ENCODE results near the gene CRIP3.

The CRIP3 gene

DNA sequence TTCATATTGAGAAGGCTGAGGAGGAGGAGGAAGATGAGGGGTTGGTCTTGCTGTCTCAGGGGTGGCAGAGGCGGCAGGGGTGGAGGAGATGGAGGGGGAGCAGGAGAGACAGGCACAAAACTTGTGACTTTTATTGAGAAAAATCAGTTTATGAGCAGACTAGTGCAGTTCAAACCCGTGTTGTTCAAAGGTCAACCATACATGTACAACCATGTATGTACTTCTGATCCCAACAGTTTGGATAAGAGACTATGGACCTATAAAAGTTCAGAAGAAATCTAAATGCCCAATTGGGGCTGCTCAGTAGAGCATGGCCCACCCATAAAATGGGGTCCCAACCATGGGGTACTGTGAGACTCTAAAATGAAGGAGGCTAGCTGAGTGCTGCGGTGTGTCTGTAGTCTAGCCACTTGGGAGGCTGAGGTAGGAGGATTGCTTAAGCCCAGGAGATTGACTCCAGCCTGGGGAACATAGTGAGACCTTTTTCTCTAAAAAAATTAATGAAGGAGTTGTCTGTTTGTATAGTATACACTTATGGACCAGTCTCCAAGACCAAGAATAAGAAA lies 18.2 kb downstream of the CRIP3 start:
- no peak for DNase-seq (ENCODE audit: low read depth, low spot score)

DNA sequence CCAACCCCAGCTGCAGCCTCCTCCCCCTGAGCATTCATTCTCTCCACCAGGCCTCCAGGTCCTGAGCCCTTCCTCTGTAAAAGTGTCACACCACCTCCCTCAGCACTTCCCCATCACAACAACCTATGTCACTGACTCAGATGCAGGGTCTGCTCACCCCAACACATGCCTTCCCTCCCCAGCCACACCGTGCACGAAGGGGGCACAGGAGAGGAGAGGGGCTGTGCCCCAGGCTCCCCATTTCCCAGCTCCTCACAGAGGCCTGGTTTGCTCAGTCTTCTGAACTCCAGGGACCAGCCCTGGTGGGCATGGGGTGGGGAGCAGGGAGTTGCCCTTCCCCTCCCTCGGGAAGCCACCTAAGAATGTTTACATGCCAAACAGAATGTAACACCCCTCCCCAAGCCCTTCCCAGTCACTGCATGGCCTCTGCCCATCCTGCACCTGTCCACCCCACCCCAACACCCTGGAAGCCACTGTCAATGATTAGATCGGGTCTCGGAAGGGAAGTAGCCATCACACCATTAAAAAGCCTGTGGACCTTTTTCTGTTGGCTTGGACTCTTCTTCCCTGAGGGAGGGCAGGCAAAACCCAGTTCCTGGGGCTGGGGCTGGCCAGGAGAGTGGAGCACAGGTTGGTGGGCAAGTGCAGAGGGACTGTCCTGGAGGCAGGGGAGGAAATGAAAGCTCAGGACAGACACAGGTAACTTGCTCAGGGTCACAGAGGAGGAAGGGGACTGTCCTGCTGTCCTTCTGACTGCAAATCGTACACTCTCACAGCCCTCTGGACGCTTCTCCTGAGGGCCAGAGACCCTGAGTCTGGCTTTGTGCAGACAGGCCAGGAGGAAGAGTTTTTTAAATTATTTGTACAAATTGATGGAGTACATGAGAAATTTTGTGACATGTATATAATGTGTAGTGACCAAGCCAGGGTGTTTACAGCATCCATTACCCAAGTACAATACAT lies 20.6 kb downstream of the CRIP3 start:
- no peak for DNase-seq (ENCODE audit: low read depth, low spot score)

DNA sequence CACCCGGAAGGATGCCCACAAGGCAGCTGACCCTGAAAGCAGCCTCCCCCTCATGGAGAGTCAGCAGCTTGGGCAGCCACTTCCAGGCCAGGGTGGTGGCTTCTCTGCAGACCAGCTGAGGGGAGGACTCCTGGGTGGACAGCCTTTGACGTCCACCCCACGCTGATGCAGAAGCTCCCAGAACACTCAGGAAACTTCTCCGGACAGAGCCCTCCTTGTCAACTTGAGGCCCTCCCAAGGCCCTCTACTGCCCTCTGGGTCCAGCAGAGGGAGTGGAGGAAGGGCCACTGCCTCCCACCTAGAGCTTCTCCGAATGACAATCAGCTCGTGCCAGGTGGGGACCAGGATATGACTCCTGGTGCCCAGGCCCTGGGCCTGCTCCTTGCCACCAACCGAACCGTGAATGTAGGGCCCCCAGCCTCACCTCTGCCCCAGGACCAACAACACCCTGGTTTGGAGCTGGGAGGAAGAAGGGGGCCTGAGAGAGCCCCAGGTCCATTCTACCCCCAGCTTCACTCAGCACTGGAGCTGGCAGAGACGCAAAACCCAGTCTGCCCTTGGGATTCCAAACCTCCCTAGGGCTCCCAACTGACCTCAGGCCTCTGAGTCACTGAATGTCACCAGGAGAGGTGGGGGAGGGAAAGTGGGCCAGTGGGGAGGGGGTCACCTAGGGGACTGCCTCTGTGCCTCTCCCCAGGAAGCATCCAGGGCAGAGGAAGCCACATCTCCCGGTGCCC lies 21.5 kb downstream of the CRIP3 start:
- no peak for DNase-seq (ENCODE audit: low read depth, low spot score)

DNA sequence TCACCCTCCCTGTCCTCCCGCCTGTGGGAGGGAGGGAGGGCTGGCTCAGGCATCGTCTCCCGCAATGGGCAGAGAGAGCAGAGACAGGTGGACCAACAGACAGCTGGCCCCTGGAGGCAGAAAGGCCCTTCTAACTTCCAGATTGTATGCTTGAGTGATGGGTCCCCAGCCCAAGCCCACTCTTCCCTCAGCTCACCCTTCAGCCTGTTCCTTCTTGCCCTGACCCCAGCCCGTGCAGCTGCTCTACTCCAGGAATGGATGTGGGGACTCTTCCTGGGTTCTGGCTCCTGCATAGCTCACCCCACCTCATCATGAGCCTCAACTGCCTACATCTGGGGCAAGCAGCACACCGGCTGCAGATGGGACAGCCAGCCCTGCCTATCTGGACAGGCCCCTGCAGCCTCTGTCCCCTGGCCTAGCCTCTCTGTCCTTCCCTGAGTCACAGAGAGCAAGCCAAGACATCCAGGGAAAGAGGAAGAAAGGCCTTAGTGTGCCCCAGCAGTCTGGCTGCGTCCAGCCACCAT lies 22.1 kb downstream of the CRIP3 start:
- DNase-seq (ENCODE audit: low read depth, low spot score): no peak

DNA sequence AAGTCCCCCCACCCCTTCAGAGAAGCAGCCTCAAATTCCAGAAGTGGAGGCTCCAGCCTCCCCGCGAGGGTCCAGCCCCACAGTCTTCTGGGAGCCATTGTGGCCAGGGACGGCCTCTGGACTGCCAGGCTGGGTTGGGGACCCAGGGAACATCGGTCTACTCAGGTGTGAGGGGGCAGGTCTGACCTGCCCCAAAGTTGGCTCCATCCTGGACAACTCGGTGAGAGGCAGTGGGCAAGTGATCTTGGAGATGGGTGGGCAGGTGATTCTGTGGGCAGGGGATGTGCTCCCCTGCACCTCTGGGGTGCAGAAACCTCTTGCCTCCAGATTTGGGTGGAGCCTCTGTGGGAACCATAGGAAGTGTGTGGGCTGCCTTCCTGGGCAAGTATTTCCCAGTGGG lies 22.8 kb downstream of the CRIP3 start:
- no peak for DNase-seq (ENCODE audit: low read depth, low spot score)

DNA sequence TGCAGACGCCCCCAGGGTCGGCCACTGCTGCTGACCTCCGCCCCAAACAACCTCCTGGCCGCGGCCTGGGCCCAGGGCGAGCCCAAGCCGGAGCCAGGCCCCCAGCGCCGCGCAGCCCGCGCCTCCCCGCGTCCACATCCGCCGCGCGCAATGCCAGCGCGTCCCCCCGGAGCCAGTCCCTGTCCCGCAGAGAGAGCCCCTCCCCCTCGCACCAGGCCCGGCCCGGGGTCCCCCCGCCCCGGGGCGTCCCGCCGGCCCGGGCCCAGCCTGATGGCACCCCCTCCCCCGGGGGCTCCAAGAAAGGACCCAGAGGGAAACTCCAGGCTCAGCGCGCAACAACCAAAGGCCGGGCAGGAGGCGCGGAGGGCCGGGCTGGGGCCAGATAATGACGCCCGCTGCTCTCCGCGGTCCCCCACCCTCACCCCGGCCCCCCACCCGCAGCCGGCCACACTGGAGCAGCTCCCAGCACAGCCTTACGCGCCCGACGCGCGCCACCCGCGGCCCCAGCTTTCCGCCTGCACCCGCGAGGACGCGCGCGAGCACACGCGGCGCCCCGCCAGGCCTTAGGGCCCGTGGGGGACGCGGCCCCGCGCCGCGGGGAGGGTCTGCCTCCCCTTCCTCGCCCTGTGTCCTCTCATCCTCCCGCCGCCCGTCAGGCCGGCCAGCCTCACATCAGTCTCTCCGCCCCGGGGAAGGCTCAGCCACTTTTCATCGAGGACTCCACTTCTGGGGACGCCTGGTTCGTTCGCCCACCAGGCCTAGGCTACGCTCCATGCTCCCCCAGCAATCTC lies 23.4 kb downstream of the CRIP3 start:
- DNase-seq (ENCODE audit: low read depth, low spot score): no peak

DNA sequence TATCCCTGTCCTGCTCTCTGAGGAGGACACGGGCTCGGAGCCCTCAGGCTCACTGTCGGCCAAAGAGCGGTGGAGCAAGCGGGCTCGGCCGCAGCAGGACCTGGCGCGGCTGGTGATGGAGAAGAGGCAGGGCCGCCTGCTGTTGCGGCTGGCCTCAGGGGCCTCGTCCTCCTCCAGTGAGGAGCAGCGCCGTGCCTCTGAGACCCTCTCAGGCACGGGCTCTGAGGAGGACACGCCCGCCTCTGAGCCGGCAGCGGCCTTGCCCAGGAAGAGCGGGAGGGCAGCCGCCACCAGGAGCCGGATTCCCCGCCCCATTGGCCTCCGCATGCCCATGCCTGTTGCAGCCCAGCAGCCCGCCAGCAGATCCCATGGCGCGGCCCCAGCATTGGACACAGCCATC lies 24.7 kb downstream of the CRIP3 start:
- peak; percentile 73 for DNase-seq (ENCODE audit: low read depth, low spot score)

DNA sequence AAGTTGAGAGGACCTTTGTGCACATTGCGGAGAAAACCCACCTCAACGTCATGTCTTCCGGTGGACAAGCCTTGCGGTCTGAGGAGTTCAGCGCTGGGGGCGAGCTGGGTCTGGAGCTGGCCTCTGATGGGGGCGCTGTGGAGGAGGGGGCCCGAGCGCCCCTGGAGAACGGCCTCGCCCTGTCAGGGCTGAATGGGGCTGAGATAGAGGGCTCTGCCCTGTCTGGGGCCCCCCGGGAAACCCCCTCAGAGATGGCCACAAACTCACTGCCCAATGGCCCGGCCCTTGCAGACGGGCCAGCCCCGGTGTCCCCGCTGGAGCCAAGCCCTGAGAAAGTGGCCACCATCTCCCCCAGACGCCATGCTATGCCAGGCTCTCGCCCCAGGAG lies 25.1 kb downstream of the CRIP3 start:
- no peak for DNase-seq (ENCODE audit: low read depth, low spot score)

DNA sequence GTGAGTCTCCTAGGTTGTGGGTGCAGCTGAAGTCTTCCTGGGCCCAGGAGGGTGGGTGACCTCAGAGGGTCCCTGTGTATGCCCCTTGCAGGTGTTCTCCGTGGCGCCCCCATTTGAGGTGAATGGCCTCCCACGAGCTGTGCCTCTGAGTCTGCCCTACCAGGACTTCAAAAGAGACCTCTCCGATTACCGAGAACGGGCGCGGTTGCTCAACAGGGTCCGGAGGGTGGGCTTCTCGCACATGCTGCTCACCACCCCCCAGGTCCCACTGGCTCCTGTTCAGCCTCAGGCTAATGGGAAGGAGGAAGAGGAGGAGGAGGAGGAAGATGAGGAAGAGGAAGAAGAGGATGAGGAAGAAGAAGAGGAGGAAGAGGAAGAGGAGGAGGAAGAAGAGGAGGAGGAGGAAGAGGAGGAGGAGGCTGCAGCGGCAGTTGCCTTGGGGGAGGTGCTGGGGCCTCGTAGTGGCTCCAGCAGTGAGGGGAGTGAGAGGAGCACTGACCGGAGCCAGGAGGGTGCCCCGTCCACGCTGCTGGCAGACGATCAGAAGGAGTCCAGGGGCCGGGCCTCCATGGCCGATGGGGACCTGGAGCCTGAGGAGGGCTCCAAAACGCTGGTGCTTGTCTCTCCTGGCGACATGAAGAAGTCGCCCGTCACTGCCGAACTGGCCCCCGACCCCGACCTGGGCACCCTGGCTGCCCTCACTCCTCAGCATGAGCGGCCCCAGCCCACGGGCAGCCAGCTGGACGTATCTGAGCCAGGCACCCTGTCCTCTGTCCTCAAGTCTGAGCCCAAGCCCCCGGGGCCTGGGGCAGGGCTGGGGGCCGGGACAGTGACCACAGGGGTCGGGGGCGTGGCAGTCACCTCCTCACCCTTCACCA lies 25.8 kb downstream of the CRIP3 start:
- DNase-seq (ENCODE audit: low read depth, low spot score): no peak

DNA sequence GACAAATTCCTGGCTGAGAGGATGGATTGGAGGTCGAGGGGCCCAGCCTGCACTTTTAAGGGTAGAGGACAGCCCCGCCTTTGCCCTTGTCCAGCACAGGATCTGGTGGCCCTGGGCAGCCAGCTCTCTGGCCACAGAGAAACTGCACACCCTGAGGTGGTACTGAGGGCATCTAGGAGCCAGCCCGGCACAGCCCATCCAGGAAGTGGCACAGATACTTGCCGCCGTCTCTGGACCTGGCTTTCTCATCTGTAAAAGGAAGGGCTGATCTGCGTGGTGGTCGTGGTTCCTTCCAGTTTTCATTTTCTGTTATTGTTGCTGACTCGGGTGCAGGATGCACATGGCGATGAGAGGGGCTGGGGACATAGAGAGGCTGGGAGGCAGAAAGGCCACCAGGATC lies 26.6 kb downstream of the CRIP3 start:
- DNase-seq (ENCODE audit: low read depth, low spot score): no peak

DNA sequence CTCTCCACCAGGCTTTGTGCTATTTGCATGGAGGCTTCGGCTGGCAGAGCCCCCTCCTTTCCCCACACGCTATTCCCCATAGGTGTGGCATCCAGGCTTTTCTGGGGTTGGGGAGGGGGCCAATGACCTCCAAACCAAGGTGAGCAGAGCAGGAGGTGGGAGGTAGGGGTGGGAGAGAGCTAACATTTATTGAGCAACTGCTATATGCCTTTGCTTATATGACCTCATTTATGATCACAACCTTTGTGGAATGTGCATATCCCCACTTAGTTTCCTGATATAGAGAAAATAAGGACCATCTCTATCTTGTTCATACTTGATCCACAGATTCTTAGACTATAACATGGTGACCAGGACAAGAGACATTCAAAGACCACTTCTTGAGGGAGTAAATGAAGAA lies 28.4 kb downstream of the CRIP3 start:
- DNase-seq (ENCODE audit: low read depth, low spot score): no peak

DNA sequence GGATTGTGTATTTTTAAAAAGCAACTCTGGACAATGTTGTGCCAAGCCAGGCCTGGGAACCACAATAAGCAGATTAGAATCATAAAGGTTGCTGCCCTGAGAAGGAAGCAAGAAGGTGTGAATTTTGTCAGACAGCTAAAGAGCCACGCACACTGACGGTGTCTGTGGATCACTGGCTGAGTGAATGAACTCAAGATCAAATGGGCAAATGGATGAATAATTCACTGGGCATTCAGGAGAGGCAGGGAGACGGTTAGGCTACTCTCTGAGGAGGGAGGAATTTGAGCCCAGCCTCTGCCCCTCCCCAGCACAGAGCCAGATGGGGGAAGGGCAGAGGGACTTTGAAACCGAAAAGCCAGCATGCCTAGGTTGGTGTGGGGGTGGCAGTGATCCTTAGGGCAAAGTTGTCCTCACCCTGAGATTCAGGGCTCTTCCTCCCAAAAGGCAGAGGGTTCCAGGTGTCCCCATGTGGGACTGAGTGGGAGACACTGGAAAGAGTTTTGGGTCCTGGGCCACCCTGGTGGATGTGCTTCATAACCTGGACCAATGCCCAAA lies 30.0 kb downstream of the CRIP3 start:
- DNase-seq (ENCODE audit: low read depth, low spot score): no peak

DNA sequence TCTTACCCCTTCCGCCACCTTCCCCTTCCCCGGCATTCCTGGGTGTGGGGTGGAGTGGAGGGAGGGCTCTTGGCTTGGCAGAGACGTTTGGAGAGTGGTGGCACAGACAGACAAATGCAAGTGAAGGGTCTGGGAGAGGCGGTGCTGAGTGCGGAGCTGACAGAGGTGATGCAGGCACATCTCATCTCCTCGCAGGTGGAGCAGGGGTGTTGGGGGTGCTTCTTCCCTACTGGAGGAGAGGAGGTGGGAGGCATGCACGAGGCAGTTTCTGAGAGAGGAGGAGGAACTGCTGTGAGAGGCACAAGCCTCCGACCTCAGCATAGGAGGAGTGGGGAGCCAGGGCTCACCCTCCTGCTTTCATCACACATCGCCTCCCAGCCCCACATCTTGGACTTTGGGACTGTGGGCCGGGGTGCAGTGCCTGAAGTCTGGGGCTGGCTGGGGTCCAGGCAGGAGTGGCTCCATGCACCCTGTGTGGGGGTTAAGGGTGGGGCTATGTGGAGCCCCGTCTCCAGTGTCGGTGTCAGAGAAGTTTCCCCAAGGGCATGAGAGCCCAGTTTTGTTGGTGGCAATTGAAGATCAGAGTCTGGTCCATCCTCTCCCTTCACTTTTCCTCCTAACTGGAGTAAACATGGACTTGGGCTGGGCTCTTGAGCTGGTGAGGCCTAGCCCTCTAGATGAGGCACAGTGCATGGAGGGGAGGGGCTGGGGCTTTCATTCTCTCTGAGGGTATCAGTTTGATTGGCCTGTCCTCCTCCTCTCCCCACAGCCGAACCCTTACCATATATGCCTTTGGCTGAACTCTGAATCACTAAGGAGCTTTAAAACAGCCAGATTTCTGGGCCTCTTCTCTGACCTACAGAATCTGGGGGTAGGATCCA lies 30.7 kb downstream of the CRIP3 start:
- no peak for DNase-seq (ENCODE audit: low read depth, low spot score)

DNA sequence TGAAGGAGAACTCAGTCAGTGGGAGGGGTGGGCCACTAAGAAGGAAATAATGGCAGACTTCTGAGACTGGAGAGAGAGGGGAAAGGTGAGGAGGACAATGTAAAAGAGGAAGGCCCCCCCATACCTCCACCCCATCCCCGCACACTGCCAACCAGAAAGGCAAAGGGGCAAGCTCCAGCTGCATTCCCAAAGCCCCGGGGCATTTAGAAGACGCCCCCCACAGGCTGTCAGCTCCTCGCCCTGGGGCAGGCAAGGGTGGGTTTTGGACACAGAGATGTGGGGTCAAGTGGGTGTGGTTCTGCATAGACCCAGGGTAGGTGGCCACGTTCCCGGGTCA lies 31.4 kb downstream of the CRIP3 start:
- no peak for DNase-seq (ENCODE audit: low read depth, low spot score)

DNA sequence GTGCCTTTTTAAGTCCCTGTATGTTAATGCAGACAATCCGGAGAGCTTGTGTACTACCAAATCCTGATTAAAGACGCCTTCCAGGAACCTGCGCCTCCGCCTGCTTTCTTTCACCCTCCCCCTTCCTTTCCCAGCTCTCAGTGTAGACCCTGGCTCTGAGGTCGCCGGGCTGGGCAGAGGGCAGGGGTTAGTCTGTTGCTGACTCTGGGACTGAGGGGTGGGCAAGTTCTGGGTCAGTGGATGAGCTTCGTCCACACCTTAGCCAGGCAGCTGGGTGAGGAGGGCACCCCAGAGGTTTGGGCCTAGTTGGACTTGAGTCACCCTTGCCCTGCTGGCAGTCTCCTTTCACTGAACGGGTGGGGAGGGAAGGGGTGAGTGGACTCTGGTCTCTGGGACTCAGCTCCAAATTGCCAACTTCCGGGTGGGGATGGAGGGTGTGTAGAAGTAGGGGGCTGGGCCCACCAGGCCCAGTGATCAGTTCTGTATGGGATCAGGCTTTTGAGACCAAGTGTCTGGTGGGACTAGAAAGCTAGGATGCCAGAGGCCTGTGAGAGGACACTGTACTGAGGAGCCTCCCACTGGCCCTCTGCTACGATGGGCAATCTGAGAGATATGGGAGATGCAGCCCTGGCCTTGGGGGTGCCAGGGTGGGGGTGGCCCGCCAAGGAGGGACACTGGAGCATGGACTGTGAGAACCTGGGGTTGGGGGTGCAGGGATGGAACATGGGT lies 31.9 kb downstream of the CRIP3 start:
- DNase-seq (ENCODE audit: low read depth, low spot score): no peak

DNA sequence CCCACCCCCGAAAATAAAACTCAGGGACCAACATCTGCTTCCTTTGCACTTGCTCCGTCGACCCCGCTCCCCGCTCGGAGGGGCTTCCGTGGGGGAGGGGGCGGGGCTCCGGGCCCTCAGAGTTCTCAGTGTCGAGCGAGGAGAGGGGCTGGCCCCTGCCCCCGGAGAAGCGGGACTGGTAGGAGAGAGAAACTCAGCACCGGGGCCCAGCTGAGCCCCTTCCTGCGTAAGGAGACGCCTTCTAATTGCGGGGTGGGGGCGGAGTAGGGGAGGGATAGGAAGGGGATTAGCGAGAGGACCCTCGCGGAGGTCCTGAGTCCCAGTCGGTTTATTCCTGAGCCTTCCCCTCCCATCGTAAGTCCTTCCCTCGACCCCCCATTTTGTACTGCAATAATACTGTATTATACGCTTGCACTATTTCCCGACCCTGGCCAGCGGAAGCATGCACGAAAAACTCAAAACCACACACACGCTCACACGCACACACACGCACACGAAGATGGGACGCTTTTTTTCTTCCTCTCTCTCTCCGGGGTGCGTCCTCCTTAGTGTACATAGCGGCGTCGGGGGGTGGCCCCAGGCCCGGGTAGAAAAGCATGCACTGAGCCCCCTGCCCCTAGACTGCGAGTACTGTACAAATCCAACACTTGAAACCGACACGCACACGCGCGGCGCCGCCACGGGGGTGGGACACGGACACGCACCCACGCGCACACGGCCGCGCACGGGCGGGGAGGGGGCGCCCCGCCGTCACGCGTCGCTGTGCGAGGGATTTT lies 32.6 kb downstream of the CRIP3 start:
- DNase-seq (ENCODE audit: low read depth, low spot score): no peak

DNA sequence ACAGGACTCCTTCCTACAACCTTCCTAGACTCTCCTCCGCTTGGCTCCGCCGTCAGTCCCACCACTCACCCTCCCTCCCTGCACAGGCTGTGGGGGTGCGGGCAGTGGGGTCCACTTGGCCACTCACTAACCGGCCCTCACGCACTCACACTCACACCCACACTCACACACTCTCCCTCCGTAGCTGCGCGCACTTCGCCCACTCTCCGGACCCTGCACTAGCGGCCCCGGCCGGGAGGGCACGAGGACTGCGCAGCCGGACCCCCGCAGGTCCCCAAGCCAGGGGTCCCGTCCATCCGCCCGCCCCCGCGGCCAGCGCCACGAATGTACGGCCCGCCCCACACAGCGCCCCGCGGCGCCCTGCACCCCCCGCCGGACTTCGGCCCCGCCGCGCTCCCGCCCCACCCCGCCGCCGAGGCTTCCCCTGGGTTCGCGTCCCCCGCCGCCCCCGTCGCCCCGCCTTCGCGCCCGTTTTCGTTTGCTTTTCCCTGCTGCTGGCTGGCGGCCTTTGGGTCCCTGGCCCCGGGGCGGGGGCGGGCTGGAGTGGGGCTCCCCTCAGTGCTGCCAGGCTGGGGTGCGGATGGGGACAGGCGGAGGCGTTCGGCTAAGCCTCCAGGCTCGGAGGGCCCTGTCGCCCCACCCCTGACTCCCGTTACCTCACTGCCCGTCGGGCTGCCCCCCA lies 33.6 kb downstream of the CRIP3 start:
- DNase-seq (ENCODE audit: low read depth, low spot score): no peak
